ENCODE results near the gene ADAMTS3.

DNA sequence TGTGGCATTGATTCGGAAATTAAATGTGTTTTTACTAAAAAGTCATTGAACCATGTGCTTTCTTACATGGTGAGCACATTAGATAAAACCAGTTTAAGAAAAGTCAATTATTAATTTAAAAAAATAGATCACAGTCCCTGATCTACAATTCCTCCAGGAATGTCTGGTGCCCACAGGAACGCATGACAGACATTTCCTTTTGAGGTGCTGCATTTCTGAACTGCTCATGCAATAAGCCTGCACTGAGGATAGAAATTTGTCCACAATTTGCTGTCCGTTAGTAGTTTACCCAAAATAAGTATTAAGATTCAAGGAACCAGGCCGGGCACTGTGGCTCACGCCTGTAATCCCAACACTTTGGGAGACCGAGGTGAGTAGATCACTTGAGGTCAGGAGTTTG lies 8.2 kb upstream of the ADAMTS3 start:
- TF ChIP-seq, protein P1, sequence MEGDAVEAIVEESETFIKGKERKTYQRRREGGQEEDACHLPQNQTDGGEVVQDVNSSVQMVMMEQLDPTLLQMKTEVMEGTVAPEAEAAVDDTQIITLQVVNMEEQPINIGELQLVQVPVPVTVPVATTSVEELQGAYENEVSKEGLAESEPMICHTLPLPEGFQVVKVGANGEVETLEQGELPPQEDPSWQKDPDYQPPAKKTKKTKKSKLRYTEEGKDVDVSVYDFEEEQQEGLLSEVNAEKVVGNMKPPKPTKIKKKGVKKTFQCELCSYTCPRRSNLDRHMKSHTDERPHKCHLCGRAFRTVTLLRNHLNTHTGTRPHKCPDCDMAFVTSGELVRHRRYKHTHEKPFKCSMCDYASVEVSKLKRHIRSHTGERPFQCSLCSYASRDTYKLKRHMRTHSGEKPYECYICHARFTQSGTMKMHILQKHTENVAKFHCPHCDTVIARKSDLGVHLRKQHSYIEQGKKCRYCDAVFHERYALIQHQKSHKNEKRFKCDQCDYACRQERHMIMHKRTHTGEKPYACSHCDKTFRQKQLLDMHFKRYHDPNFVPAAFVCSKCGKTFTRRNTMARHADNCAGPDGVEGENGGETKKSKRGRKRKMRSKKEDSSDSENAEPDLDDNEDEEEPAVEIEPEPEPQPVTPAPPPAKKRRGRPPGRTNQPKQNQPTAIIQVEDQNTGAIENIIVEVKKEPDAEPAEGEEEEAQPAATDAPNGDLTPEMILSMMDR (CRISPR knock-in tag; IDR thresholded peaks at IDR 0.05) = no peak
- no peak for TF ChIP-seq MAX (IDR thresholded peaks at IDR 0.05)
- no peak for TF ChIP-seq POLR2AphosphoS5 (IDR thresholded peaks at IDR 0.05; ENCODE audit: low read depth, low read length)
- TF ChIP-seq KIAA2018 (CRISPR knock-in tag; IDR thresholded peaks at IDR 0.05; ENCODE audit: borderline replicate concordance) = no peak
- TF ChIP-seq PATZ1 (CRISPR knock-in tag; IDR thresholded peaks at IDR 0.05) = no peak
- no peak for TF ChIP-seq TAF1 (CRISPR knock-in tag; IDR thresholded peaks at IDR 0.05)
- TF ChIP-seq NR2C2 (CRISPR knock-in tag; IDR thresholded peaks at IDR 0.05; ENCODE audit: borderline replicate concordance) = no peak
- no peak for TF ChIP-seq EZH2 (conservative IDR thresholded peaks at IDR 0.05; ENCODE audit: low read depth, low read length)
- no peak for TF ChIP-seq U2AF1 (optimal IDR thresholded peaks at IDR 0.05; ENCODE audit: low read depth, low read length)
- TF ChIP-seq, protein P2, sequence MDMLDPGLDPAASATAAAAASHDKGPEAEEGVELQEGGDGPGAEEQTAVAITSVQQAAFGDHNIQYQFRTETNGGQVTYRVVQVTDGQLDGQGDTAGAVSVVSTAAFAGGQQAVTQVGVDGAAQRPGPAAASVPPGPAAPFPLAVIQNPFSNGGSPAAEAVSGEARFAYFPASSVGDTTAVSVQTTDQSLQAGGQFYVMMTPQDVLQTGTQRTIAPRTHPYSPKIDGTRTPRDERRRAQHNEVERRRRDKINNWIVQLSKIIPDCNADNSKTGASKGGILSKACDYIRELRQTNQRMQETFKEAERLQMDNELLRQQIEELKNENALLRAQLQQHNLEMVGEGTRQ (IDR thresholded peaks at IDR 0.05; ENCODE audit: low read depth, low read length) = no peak
- TF ChIP-seq, protein P2 (CRISPR knock-in tag; IDR thresholded peaks at IDR 0.05; ENCODE audit: borderline replicate concordance) = no peak
- TF ChIP-seq, protein P3, sequence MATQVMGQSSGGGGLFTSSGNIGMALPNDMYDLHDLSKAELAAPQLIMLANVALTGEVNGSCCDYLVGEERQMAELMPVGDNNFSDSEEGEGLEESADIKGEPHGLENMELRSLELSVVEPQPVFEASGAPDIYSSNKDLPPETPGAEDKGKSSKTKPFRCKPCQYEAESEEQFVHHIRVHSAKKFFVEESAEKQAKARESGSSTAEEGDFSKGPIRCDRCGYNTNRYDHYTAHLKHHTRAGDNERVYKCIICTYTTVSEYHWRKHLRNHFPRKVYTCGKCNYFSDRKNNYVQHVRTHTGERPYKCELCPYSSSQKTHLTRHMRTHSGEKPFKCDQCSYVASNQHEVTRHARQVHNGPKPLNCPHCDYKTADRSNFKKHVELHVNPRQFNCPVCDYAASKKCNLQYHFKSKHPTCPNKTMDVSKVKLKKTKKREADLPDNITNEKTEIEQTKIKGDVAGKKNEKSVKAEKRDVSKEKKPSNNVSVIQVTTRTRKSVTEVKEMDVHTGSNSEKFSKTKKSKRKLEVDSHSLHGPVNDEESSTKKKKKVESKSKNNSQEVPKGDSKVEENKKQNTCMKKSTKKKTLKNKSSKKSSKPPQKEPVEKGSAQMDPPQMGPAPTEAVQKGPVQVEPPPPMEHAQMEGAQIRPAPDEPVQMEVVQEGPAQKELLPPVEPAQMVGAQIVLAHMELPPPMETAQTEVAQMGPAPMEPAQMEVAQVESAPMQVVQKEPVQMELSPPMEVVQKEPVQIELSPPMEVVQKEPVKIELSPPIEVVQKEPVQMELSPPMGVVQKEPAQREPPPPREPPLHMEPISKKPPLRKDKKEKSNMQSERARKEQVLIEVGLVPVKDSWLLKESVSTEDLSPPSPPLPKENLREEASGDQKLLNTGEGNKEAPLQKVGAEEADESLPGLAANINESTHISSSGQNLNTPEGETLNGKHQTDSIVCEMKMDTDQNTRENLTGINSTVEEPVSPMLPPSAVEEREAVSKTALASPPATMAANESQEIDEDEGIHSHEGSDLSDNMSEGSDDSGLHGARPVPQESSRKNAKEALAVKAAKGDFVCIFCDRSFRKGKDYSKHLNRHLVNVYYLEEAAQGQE (IDR thresholded peaks at IDR 0.05; ENCODE audit: borderline replicate concordance in 1 of 2, low read depth in 1 of 2, low read length in 2 of 2) = no peak

All from HepG2 (cell line).